MCF 10A (cell line): ENCODE data around the gene GPATCH1. TPM values are rescaled to one million over a fixed set of nuclear protein-coding genes. Genes with fewer than 3 reads are reported as not detected.

ENCODE experiments used
- BruUV-seq: library from RNA; stranded (reverse); fragments of 400-500 nt; replicated peaks from 2 replicates; lab custom pipeline; 2021; lab: Mats Ljungman, UMichigan
- CTCF ChIA-PET: fragments of 300-600 bp; sonication (Branson Sonifier 250); formaldehyde crosslinking; extraction: SDS; loops from one replicate; lab custom pipeline; 2021; ENCODE audit warnings: antibody characterized with exemption, inconsistent platforms; lab: Yijun Ruan, JAX
- POLR2A ChIA-PET: fragments of 300-600, 350-650 bp; sonication (Branson Sonifier 250); formaldehyde crosslinking; extraction: SDS; loops from one replicate; lab custom pipeline; 2020; ENCODE audit warnings: antibody characterized with exemption, inconsistent platforms; lab: Yijun Ruan, JAX
- DNase-seq: peaks from one replicate; pipeline ENCODE4 v3.0.0-alpha.2; 2018; ENCODE audit not compliant: unreplicated experiment
- H3K27ac Mint-ChIP-seq: one replicate; pipeline ENCODE4 v1.8.0; 2022; ENCODE audit warnings: mild to moderate bottlenecking, low read depth, mixed read lengths; ENCODE audit not compliant: unreplicated experiment
- H3K27me3 Mint-ChIP-seq: one replicate; pipeline ENCODE4 v1.8.0; 2022; ENCODE audit warnings: mixed read lengths; ENCODE audit not compliant: insufficient read depth, unreplicated experiment
- H3K36me3 Mint-ChIP-seq: one replicate; pipeline ENCODE4 v1.8.0; 2022; ENCODE audit warnings: mild to moderate bottlenecking, moderate library complexity, mixed read lengths; ENCODE audit not compliant: insufficient read depth, unreplicated experiment
- H3K4me1 Mint-ChIP-seq: one replicate; pipeline ENCODE4 v1.8.0; 2022; ENCODE audit warnings: mixed read lengths; ENCODE audit not compliant: insufficient read depth, unreplicated experiment
- H3K4me3 Mint-ChIP-seq: one replicate; pipeline ENCODE4 v1.8.0; 2022; ENCODE audit warnings: mild to moderate bottlenecking, moderate library complexity, mixed read lengths; ENCODE audit not compliant: unreplicated experiment
- H3K9me3 Mint-ChIP-seq: one replicate; pipeline ENCODE4 v1.8.0; 2022; ENCODE audit warnings: mixed read lengths; ENCODE audit not compliant: unreplicated experiment
- intact Hi-C: fragments of 100-400 bp; cut with micrococcal nuclease; formaldehyde crosslinking; loops from 2 replicates; pipeline ENCODE4 v1.14.1; 2022
- total RNA-seq: library from RNA; stranded (reverse); gene quantifications from 2 replicates; pipeline ENCODE4 v1.2.3, GENCODE V29; 2022
- TF ChIP-seq, protein P1 (sequence below): fragments of 200-600 bp; IDR thresholded peaks from one replicate; pipeline ENCODE4 v1.8.0; 2022; ENCODE audit warnings: antibody characterized with exemption, mild to moderate bottlenecking; ENCODE audit not compliant: unreplicated experiment

GPATCH1 gene
- total RNA-seq, 1 experiment from 2014 or later = 5.1 TPM

DNA sequence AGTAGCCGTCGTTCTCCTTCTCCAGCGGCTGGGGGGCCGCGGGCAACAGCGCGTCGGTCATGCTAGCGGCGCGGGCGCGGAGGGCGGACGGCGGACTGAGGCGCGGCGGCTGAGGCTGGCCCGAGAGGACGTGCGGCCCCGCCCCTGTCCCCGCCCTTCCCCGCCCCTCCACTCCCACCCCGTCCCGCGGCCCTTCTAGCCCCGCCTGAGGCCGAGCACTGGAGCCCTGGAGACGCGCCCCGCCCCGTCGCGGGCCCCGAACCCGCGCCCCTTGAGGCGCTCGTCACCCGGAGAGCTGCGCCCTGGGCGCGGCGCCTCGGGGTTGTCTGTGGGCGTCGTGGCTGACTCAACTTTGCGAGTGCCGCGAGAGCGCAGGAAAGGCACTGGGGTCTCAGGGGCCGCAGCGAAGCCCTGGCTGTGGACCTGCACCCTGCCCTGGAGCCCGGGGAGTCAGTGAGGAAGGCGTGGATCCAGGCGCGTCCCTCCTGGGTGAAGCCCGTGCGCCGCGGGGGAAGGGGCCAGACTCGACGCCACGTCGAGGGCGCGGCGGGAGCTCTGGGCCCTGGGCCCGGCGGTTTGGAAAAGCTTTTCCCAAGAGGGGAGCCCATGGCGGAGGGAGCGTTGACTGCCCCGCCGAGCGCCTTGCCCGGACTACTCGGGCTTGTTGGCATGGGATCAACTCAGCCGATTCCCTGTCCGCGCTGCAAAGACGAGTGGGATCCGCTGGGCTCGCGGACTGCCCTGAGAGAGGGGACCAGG, 16.0 kb upstream of the GPATCH1 start, which contains the start of gene RHPN2:
Gene RHPN2, minus strand, starts transcription at position 97 of the 759 bp plus-strand sequence. Its CDS starts 36 bp downstream, at position 61.
- TF ChIP-seq, protein P1, sequence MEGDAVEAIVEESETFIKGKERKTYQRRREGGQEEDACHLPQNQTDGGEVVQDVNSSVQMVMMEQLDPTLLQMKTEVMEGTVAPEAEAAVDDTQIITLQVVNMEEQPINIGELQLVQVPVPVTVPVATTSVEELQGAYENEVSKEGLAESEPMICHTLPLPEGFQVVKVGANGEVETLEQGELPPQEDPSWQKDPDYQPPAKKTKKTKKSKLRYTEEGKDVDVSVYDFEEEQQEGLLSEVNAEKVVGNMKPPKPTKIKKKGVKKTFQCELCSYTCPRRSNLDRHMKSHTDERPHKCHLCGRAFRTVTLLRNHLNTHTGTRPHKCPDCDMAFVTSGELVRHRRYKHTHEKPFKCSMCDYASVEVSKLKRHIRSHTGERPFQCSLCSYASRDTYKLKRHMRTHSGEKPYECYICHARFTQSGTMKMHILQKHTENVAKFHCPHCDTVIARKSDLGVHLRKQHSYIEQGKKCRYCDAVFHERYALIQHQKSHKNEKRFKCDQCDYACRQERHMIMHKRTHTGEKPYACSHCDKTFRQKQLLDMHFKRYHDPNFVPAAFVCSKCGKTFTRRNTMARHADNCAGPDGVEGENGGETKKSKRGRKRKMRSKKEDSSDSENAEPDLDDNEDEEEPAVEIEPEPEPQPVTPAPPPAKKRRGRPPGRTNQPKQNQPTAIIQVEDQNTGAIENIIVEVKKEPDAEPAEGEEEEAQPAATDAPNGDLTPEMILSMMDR = no peak
- Mint-ChIP-seq H3K36me3 (no peaks in the 10 kb centered on the region), H3K4me3 (peak within 1 kb of the TSS; percentile 70), H3K9me3 (no peaks in the 10 kb centered on the region), H3K4me1 (no peaks in the 10 kb centered on the region), H3K27me3 (no peaks in the 10 kb centered on the region), H3K27ac (no peak within 1 kb of the TSS)
- intact Hi-C loops = no loop called here
- no TSS peak for BruUV-seq
- peak; percentile 78 for DNase-seq
- ChIA-PET CTCF (interaction anchor here (1.3 kb wide), 1 partner anchor 89 kb away, joined by 5 read pairs; no protein-coding TSS in a partner anchor), POLR2A (interaction anchor here (0.6 to 3.0 kb wide), 3 partner anchors 13 to 64 kb away, joined by 3 to 10 read pairs (median 10); partner anchors contain the start of gene GPATCH1)

DNA sequence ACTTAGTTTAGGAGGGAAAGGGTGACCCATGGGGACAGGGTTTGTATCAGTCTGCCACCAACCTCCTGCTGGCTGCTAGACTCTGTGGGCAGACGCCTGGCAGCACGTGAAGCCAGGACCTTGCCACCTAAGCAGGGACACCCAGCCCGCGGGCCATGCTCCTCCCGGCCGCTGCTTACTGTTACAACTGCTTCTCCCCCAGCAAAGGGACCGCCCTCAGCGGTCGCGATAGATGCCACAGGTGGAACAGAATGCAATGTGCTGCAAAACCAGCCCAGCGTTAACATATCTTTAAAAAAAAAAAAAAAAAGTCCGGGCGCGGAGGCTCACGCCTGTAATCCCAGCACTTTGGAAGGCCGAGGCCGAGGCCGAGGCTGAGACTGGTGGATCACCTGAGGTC, 14.4 kb upstream of the GPATCH1 start:
- H3K27ac Mint-ChIP-seq = no peak overlapping the region
- H3K9me3 Mint-ChIP-seq = no peaks in the 10 kb centered on the region
- BruUV-seq = no TSS peak
- TF ChIP-seq, protein P1 = no peak
- ChIA-PET CTCF (interaction anchor here (0.9 kb wide), 1 partner anchor 91 kb away, joined by 3 read pairs; no protein-coding TSS in a partner anchor), POLR2A (interaction anchor here (1.8 kb wide), 1 partner anchor 11 kb away, joined by 10 read pairs; no protein-coding TSS in a partner anchor)
- H3K4me3 Mint-ChIP-seq = peak overlapping the region; percentile 13
- no peak for DNase-seq
- intact Hi-C loops = no loop called here
- no peaks in the 10 kb centered on the region for H3K27me3 Mint-ChIP-seq
- H3K36me3 Mint-ChIP-seq = no peaks in the 10 kb centered on the region
- H3K4me1 Mint-ChIP-seq = no peaks in the 10 kb centered on the region

DNA sequence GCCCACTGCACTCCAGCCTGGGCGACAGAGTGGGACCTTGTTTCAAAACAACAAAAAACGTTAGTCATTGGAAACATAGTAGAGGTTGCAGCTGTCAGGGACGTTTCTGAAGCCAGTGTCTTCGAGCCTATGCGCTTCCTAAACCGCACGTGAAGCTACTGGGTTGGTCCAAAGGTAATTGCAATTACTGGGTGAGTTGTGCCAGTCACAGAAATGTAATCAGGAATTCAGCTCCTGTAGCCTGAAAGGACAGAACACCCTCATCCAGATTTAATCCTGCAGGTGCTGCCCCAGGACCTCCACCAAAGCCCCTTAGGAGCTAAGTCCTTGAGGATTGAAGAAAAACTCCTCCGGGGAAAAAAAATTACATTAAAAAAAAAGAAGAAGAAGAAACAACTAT, 13.9 kb upstream of the GPATCH1 start:
- H3K9me3 Mint-ChIP-seq = no peaks in the 10 kb centered on the region
- H3K4me3 Mint-ChIP-seq = no peak overlapping the region
- BruUV-seq = no TSS peak
- H3K4me1 Mint-ChIP-seq = no peaks in the 10 kb centered on the region
- H3K27me3 Mint-ChIP-seq = no peaks in the 10 kb centered on the region
- H3K36me3 Mint-ChIP-seq = no peaks in the 10 kb centered on the region
- DNase-seq = no peak
- POLR2A ChIA-PET = interaction anchor here (1.3 kb wide), 1 partner anchor 14 kb away, joined by 3 read pairs; the partner anchor contains the start of gene GPATCH1
- intact Hi-C loops = no loop called here
- TF ChIP-seq, protein P1 = no peak
- no peak overlapping the region for H3K27ac Mint-ChIP-seq
- CTCF ChIA-PET = interaction anchor here (0.7 to 0.9 kb wide), 2 partner anchors 25 to 92 kb away, joined by 3 to 4 read pairs; no protein-coding TSS in a partner anchor

DNA sequence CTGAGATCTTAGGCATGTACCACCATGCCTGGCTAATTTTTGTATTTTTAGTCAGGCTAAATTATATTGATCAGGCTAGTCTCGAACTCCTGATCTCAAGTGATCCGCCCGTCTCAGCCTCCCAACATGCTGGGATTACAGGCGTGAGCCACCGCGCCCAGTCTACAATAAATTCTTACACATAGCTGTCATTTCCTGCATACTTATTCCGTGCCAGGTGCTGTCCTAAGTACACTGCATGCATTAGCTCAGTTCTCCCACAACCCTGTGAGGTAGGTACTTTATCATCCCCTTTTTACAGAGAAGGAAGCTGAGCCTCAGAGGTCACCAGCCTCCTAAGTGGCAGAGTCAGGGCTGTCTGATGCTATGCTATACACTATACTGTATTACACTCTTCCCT, 9.1 kb upstream of the GPATCH1 start:
- intact Hi-C loops = no loop called here

More for the DNA sequence above, 9.1 kb upstream of the GPATCH1 start:
- Mint-ChIP-seq H3K27ac (no peak overlapping the region), H3K27me3 (no peaks in the 10 kb centered on the region), H3K36me3 (no peaks in the 10 kb centered on the region), H3K4me1 (no peaks in the 10 kb centered on the region), H3K9me3 (no peaks in the 10 kb centered on the region), H3K4me3 (no peak overlapping the region)
- CTCF ChIA-PET = interaction anchor here (0.6 kb wide), 1 partner anchor 15 kb away, joined by 3 read pairs; no protein-coding TSS in a partner anchor
- TF ChIP-seq, protein P1 = no peak
- POLR2A ChIA-PET = interaction anchor here (0.9 kb wide), 1 partner anchor 23 kb away, joined by 3 read pairs; no protein-coding TSS in a partner anchor
- DNase-seq = peak; percentile 23
- BruUV-seq = no TSS peak
